LNCAP (cell line): ENCODE results near the gene ASB2.

ENCODE experiments used
- TF ChIP-seq, protein P1 (sequence below): fragments of 450-650 bp; IDR thresholded peaks from 2 replicates; pipeline ENCODE4 v1.5.1; 2017; ENCODE audit warnings: mild to moderate bottlenecking

Gene ASB2

DNA sequence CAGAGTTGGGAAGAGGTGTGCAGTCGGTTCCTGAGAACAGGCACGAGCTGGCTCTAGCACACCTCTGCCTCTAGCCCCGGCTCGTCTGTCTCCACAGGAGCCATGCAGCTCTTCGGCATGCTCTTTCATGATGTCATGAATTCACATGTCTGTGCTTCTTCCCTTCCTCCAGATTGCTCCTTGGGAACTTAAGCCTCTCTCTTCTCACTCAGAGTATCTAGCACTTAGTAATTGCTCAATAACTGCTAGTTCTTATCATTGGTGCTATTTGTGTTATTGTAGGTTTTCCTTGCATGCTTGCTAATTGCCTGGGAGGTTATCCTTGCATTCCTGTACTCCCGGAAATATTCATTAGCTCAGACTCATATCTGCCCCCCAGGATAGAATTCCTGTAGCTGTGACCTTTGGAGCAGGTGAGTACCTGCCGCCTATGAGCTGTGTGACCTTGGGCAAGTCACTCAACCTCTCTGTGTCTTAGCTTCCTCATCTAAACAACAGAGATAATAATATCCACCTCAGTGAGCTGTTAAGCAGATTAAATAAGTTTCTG is 29.8 kb downstream of the ASB2 start:
- TF ChIP-seq, protein P1, sequence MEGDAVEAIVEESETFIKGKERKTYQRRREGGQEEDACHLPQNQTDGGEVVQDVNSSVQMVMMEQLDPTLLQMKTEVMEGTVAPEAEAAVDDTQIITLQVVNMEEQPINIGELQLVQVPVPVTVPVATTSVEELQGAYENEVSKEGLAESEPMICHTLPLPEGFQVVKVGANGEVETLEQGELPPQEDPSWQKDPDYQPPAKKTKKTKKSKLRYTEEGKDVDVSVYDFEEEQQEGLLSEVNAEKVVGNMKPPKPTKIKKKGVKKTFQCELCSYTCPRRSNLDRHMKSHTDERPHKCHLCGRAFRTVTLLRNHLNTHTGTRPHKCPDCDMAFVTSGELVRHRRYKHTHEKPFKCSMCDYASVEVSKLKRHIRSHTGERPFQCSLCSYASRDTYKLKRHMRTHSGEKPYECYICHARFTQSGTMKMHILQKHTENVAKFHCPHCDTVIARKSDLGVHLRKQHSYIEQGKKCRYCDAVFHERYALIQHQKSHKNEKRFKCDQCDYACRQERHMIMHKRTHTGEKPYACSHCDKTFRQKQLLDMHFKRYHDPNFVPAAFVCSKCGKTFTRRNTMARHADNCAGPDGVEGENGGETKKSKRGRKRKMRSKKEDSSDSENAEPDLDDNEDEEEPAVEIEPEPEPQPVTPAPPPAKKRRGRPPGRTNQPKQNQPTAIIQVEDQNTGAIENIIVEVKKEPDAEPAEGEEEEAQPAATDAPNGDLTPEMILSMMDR = no peak

DNA sequence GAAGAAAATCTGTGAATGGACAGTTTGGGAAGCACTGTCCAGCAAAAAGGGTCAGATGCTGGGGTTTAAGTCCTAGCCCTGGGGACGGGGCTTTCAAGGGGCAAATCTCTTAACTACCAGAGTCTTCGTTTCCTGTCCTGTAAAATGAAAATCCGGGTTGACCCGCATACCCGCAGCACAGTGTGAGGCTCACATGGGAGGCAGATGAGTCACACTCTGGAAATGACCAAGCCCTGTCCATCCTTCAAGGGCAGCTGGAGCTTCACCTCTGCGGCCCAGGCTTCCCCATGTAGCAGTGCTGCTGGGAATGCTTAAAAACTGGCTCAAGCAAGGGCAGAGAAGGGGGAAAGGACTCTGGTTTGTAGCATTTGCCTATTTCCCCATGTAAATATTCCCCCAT is 30.3 kb downstream of the ASB2 start:
- TF ChIP-seq, protein P1 = no peak

DNA sequence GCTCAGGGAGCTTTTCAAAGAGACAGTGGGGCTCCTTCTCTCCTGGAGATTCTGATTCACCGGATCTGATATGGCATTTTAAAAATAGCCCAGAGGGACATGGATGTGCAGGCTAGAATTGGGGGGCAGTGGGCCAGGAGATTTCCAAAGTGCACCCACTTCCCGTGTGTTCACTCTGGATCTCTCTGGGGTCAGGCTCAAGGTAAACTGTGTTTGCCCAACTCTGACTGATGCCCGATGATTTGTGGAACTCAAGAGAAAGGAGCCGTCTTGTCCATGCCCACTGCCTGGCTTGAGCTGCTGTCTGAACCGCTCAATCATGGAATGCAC is 31.3 kb downstream of the ASB2 start:
- TF ChIP-seq, protein P1 = no peak

DNA sequence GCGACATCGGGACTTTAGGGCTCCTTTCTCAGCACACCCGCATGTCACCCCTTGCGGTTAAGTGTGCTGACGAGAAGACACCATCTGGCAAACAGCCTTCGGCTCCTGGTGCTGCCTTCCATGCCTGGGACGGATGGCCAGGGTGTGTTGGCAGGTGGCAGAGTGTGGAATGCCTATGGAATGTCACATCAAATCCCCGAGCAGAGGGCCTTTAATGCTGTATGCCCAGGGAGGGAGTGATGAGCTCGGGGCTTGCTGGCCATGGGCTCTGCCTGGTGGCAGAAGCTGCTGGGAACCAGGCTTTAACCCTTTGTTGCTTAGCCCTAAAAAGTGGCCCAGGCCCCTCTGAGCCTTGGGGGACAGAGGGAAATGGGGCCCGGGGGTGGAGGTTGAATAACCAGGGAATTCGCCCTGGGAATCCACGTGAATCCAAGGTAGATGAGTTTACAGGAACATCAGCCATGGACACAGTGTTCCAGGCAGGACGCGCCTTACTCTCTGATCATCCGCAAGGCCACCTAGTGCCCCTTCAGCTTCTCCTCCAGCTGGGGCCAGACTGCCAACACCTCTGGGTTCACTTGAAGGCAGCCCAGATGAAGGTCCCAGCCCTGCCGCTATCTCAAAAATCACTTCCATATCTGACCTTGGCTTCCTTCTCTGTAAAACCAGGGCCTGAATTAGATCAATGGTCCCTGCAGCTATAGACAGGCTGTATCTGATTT is 31.9 kb downstream of the ASB2 start:
- TF ChIP-seq, protein P1 = no peak

DNA sequence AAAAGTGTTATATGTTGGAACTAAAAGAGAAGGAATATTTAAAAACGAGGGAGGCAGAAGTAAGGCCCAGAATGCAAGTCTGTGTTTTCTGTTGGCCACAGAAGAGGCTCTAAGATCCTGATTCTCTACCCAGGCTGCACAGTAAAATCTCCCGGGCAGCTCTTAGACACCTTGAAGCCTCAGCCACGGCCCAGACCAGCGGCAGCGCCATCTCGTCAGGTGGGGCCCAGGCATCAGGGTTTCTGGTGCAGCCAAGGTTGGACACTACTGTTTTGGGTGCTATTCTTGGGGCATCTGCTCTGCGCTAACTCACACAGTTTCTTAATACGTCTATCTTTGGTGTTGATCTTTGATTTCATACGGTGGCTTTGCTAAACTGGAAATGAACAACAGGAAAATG is 32.4 kb downstream of the ASB2 start:
- TF ChIP-seq, protein P1 = no peak

DNA sequence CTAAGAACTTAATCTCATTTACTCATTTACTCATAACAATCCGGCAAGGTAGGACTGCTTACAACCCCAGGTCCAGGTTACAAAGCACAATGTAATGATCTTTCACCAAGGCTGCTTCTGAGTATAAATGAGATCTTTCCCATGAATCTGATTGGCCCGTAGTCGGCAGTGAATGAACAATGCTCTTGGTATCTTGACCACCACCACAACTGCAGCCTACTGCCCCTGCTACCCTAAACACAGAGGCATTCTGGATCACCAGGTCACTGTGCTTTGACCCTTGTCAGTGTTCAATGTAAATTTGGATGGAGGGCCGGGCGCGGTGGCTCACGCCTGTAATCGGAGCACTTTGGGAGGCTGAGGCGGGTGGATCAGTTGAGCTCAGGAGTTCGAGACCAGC is 33.3 kb downstream of the ASB2 start:
- TF ChIP-seq, protein P1 = no peak

DNA sequence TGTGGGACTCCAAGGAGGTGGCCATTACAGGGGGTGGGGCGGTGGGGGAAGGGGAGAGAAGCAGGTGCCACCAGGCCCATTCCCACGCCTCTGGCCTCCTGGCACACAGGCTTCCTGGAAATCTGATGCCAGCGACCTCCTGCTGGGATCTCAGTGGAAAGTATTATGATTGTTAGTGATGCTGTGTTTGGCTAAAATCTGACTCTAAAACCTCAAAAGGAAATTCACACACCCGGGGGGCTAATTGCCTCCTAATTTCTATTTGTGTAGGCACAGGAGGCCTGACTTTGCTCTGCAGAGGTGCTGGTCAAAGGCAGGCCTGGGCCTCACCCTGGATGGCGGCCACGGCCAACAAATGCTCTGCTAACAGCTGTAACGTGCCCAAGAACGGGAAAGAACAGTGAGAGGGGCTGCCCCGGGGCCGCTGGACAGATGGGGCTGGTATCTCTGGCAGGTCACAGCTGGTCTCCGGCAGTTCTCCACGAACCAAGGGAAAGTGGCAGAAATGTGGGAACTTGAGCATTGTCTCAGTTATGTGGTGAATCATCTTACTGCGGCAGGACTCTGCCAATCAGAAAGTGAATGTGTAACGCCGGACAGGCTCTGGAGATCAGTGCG is 35.0 kb downstream of the ASB2 start:
- TF ChIP-seq, protein P1 = no peak
